Adrenal gland (tissue), 12 donors: Measurements from ENCODE around the gene TMEM60. TPM values are rescaled to one million over a fixed set of nuclear protein-coding genes. Genes with fewer than 3 reads are reported as not detected.

Experiments used
- DNase-seq, 7 donors: peaks; one replicate each; pipeline ENCODE4 v3.0.0-alpha.2; 2019 to 2020
- H3K27ac ChIP-seq, 5 donors: fragments of 200-600 bp; sonication (generic) in 4 of 5; 1 replicate in 3 of 5; 2 replicates in 2 of 5; pipeline versions ENCODE4 v1.5.1 to v1.8.0; 2016 to 2020; ENCODE audit warnings: mild to moderate bottlenecking in 1 of 5
- H3K27me3 ChIP-seq: fragments of 200-600 bp; 2 replicates; pipeline ENCODE4 v1.8.0; 2021
- H3K36me3 ChIP-seq, 2 donors: fragments of 200-600 bp; replicated peaks in 1 of 2; 1 replicate in 1 of 2; 2 replicates in 1 of 2; pipeline versions ENCODE4 v1.5.1 to v1.8.0; 2018 to 2022
- H3K4me1 ChIP-seq, 2 donors: fragments of 200-600 bp; replicated peaks in 1 of 2; 1 replicate in 1 of 2; 2 replicates in 1 of 2; pipeline versions ENCODE4 v1.5.1 to v1.8.0; 2018 to 2021
- H3K4me3 ChIP-seq, 4 donors: fragments of 200-600 bp; sonication (generic) in 3 of 4; one replicate each; pipeline ENCODE4 v1.5.1; 2016 to 2018
- H3K9me3 ChIP-seq, 3 donors: fragments of 200-600 bp; sonication (generic) in 1 of 3; replicated peaks in 1 of 3; 1 replicate in 2 of 3; 2 replicates in 1 of 3; pipeline versions ENCODE4 v1.5.1 to v1.8.0; 2016 to 2021
- POLR2A ChIP-seq, 2 donors: fragments of 450-650 bp; IDR thresholded peaks; one replicate each; pipeline ENCODE4 v1.6.1; 2017; ENCODE audit warnings: antibody characterized with exemption in 2 of 2, mild to moderate bottlenecking in 2 of 2, moderate library complexity in 1 of 2
- WGBS, 4 donors: extraction: QIAGEN DNeasy Blood & Tissue Kit in 2 of 4; methylation state at CpG; one replicate each; pipeline versions ENCODE4 v1.1.5 to v1.1.7; 2013 to 2017; 5-methylcytosine and 5-hydroxymethylcytosine counted together
- intact Hi-C, 2 donors: fragments of 100-400 bp; cut with DNase I; formaldehyde crosslinking; loops; one replicate each; pipeline versions ENCODE4 v1.14.1 to v1.15.0; 2022 to 2023
- polyA plus RNA-seq, 3 donors: library from polyadenylated mRNA; stranded (reverse); fragments of 200-250 nt in 2 of 3; fragments of 350-450 nt in 1 of 3; fragmentation: Illumina TruSeq in 1 of 3; extraction: RNeasy Lipid Tissue Mini Kit (QIAGEN cat#74804) in 1 of 3; gene quantifications; one replicate each; pipeline ENCODE4 v1.2.3, GENCODE V29; 2013 to 2014
- total RNA-seq, 9 donors: library from RNA; depleted of rRNA in 4 of 9; stranded (reverse); fragments of >200 nt in 4 of 9; fragments of 120-200 nt in 1 of 9; fragmentation: NEBNext Ultra II Directional in 1 of 9; extraction: Animal tissue kit (Norgen Biotek cat#: 25700) in 1 of 9; gene quantifications; one replicate each; pipeline versions ENCODE4 v1.1.0 to v1.2.4, GENCODE V29; 2013 to 2023
- TF ChIP-seq, protein P1 (sequence below), 6 experiments: fragments of 450-650 bp in 4 of 6; fragments of 200-600 bp in 2 of 6; sonication (generic) in 1 of 6; IDR thresholded peaks; 1 replicate in 5 of 6; 2 replicates in 1 of 6; pipeline versions ENCODE4 v1.5.1 to v1.8.0; 2016 to 2021; ENCODE audit warnings: antibody characterized with exemption in 6 of 6, mild to moderate bottlenecking in 2 of 6, moderate library complexity in 1 of 6
- donor health status: healthy with polysubstance abuse.
- donor health status: Bipolar disorder and iron deficiency.
- donor health status: DM: yes; HTN: yes; CAD: no.
- donor health status: DM: no; HTN: no; CAD: no.
- donor health status: DM: no; HTN: no; CAD: no.
- donor health status: DM: yes; HTN: yes; CAD: no.

The TMEM60 gene
- total and polyA plus RNA-seq, 12 donors = 13.8 to 30.6 (median 21.0) TPM

- DNase-seq = peak; percentile 46 to 89 (median 73)
- Histone ChIP-seq H3K4me3 (no peak overlapping the region), H3K27me3 (no peaks in the 10 kb centered on the region), H3K36me3 (no peaks in the 10 kb centered on the region), H3K9me3 (no peaks in the 10 kb centered on the region), H3K27ac (no peak overlapping the region), H3K4me1 (peaks cover 0 to 23% of the 10 kb centered on the region in 2 donors)
- TF ChIP-seq, protein P1, sequence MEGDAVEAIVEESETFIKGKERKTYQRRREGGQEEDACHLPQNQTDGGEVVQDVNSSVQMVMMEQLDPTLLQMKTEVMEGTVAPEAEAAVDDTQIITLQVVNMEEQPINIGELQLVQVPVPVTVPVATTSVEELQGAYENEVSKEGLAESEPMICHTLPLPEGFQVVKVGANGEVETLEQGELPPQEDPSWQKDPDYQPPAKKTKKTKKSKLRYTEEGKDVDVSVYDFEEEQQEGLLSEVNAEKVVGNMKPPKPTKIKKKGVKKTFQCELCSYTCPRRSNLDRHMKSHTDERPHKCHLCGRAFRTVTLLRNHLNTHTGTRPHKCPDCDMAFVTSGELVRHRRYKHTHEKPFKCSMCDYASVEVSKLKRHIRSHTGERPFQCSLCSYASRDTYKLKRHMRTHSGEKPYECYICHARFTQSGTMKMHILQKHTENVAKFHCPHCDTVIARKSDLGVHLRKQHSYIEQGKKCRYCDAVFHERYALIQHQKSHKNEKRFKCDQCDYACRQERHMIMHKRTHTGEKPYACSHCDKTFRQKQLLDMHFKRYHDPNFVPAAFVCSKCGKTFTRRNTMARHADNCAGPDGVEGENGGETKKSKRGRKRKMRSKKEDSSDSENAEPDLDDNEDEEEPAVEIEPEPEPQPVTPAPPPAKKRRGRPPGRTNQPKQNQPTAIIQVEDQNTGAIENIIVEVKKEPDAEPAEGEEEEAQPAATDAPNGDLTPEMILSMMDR (IDR thresholded peaks at IDR 0.05) = peak; percentile 78 to 89 (median 82)
- no peak for TF ChIP-seq POLR2A (IDR thresholded peaks at IDR 0.05)
- intact Hi-C loops = loop anchor here (5.0 kb wide), 1 partner anchor 102 kb away; no protein-coding TSS in a partner anchor
- 0 to 5% (median 1%) methylated on average over 3 of the region's 3 CpGs for WGBS, 4 donors
These were observed 38.8 kb downstream of the TMEM60 start for GRCh38 chr7:77759294-77759889.

- Histone ChIP-seq H3K36me3 (no peaks in the 10 kb centered on the region), H3K4me1 (peaks cover 0 to 15% of the 10 kb centered on the region in 2 donors), H3K27me3 (no peaks in the 10 kb centered on the region), H3K9me3 (no peaks in the 10 kb centered on the region), H3K4me3 (no peak overlapping the region), H3K27ac (no peak overlapping the region)
- no peak for DNase-seq
- WGBS, 4 donors = 27 to 40% (median 34%) methylated on average over 1 of the region's 1 CpG
- TF ChIP-seq, protein P1 (IDR thresholded peaks at IDR 0.05) = no peak
- no peak for TF ChIP-seq POLR2A (IDR thresholded peaks at IDR 0.05)
- intact Hi-C loops = loop anchor here (5.0 kb wide), 1 partner anchor 100 kb away; no protein-coding TSS in a partner anchor
These were observed 40.6 kb downstream of the TMEM60 start for GRCh38 chr7:77757589-77757988.

DNA sequence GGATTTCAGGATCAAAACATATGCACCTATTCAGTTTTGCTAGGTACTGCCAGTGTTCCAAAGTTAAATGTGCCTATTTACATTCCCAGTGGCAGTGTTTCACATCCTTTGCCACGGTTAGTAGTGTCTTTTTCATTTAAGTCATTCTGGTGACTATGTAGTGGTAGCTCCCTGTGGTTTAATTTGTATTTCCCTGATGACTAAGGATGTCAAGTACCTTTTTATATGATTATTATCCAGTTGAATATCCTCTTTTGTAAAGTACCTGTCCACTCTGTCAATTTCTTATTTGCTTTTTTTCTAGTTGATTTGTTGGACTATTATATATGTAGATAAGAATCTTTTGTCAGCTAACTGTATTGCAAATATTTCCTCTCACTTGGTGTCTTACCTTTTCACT lies 45.1 kb downstream of the TMEM60 start:
- WGBS, 4 donors = 63 to 87% (median 77%) methylated on average over 1 of the region's 1 CpG
- Histone ChIP-seq H3K27me3 (no peaks in the 10 kb centered on the region), H3K4me1 (peaks cover 0 to 16% of the 10 kb centered on the region in 2 donors), H3K9me3 (no peaks in the 10 kb centered on the region), H3K27ac (no peak overlapping the region), H3K36me3 (no peaks in the 10 kb centered on the region), H3K4me3 (no peak overlapping the region)
- no peak for DNase-seq
- TF ChIP-seq, protein P1 (IDR thresholded peaks at IDR 0.05) = no peak
- no peak for TF ChIP-seq POLR2A (IDR thresholded peaks at IDR 0.05)
- intact Hi-C loops = no loop called here

DNA sequence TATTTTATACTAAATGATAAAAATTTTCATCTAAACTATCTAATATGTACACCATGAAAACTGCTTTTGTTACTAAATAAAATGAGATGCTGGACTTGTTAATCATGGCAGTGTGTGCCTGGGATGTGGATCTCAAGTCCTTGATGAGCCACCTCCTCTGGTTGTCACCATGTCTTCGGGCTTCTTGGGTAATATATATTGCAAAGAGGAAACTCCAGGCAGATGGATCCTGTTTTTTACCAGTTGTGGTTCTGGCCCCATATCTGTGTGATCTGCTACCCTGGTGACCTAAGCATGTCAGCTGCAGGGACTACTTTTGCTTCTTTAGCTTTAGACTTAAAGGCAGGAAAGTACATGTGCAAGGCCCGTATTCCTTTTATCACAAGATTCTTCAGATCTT lies 46.2 kb downstream of the TMEM60 start:
- intact Hi-C loops = no loop called here
- Histone ChIP-seq H3K4me3 (no peak overlapping the region), H3K27ac (no peak overlapping the region), H3K27me3 (no peaks in the 10 kb centered on the region), H3K9me3 (no peaks in the 10 kb centered on the region), H3K36me3 (no peaks in the 10 kb centered on the region), H3K4me1 (peaks cover 0 to 18% of the 10 kb centered on the region in 2 donors)
- DNase-seq = peak in 2 of 7 donors; percentile 13 to 20
- WGBS, 4 donors = 55 to 66% (median 60%) methylated on average over 2 of the region's 2 CpGs
- no peak for TF ChIP-seq POLR2A (IDR thresholded peaks at IDR 0.05)
- TF ChIP-seq, protein P1 (IDR thresholded peaks at IDR 0.05) = no peak
